Neural cell (in vitro differentiated cells): ENCODE results near the gene MYO1D. TPM values are rescaled to one million over a fixed set of nuclear protein-coding genes. Genes with fewer than 3 reads are reported as not detected.

ENCODE experiments used
- H2AFZ ChIP-seq: fragments of 200-600, 300-800 bp; sonication (generic), shearing (Covaris generic); 2 replicates; pipeline ENCODE4 v1.6.0; 2014; ENCODE audit warnings: low read depth, mild to moderate bottlenecking, antibody characterized with exemption, low read length, moderate library complexity
- H3F3A ChIP-seq: fragments of 200-600 bp; shearing (Covaris generic); 2 replicates; pipeline ENCODE4 v1.6.1; 2016; ENCODE audit warnings: mild to moderate bottlenecking, moderate library complexity, mixed read lengths, antibody characterized with exemption, low read length; ENCODE audit not compliant: insufficient read depth, poor library complexity, severe bottlenecking
- H3K27ac ChIP-seq: fragments of 200-600, 300-800 bp; sonication (generic), shearing (Covaris generic); 2 replicates; pipeline ENCODE4 v1.5.1; 2014; ENCODE audit warnings: mild to moderate bottlenecking, low read length, moderate library complexity
- H3K27me3 ChIP-seq: fragments of 300-800, 200-600 bp; sonication (generic), shearing (Covaris generic); 2 replicates; pipeline ENCODE4 v1.6.0; 2014; ENCODE audit warnings: mild to moderate bottlenecking, low read depth, low read length, moderate library complexity; ENCODE audit not compliant: insufficient read depth
- H3K36me3 ChIP-seq: fragments of 300-800, 200-600 bp; sonication (generic), shearing (Covaris generic); 2 replicates; pipeline ENCODE4 v1.5.1; 2014; ENCODE audit warnings: mild to moderate bottlenecking, antibody characterized with exemption, low read length, moderate library complexity; ENCODE audit not compliant: insufficient read depth
- H3K4me2 ChIP-seq: fragments of 300-800, 200-600 bp; sonication (generic), shearing (Covaris generic); 2 replicates; pipeline ENCODE4 v1.6.0; 2014; ENCODE audit warnings: mild to moderate bottlenecking, low read length
- H3K4me3 ChIP-seq: fragments of 300-800, 200-600 bp; sonication (generic), shearing (Covaris generic); 2 replicates; pipeline ENCODE4 v1.5.1; 2014; ENCODE audit warnings: mild to moderate bottlenecking, low read length, moderate library complexity
- H3K79me2 ChIP-seq: fragments of 200-600 bp; shearing (Covaris generic); replicated peaks from 2 replicates; pipeline ENCODE4 v1.6.0; 2014; ENCODE audit warnings: mild to moderate bottlenecking, low read length, moderate library complexity; ENCODE audit not compliant: insufficient read depth
- H3K9ac ChIP-seq: fragments of 300-800, 200-600 bp; sonication (generic), shearing (Covaris generic); 2 replicates; pipeline ENCODE4 v1.6.1; 2016; ENCODE audit warnings: mild to moderate bottlenecking, low read length, mixed read lengths
- H3K9me2 ChIP-seq: fragments of 200-600 bp; shearing (Covaris generic); 2 replicates; pipeline ENCODE4 v1.6.1; 2016; ENCODE audit warnings: mild to moderate bottlenecking, low read length, mixed read lengths; ENCODE audit not compliant: insufficient read depth
- H3K9me3 ChIP-seq: fragments of 200-600, 300-800 bp; sonication (generic), shearing (Covaris generic); 2 replicates; pipeline ENCODE4 v1.6.1; 2016; ENCODE audit warnings: mild to moderate bottlenecking, mixed run types, low read length, moderate library complexity, mixed read lengths
- H4K20me1 ChIP-seq: fragments of 200-600 bp; shearing (Covaris generic); 2 replicates; pipeline ENCODE4 v1.6.1; 2016; ENCODE audit warnings: mild to moderate bottlenecking, mixed run types; ENCODE audit not compliant: insufficient read depth
- CTCF ChIP-seq: fragments of 450-650 bp; IDR thresholded peaks from 2 replicates; pipeline ENCODE4 v1.5.1; 2014; ENCODE audit warnings: antibody characterized with exemption, mild to moderate bottlenecking, moderate library complexity; ENCODE audit not compliant: poor library complexity, severe bottlenecking
- EP300 ChIP-seq: fragments of 450-650 bp; conservative IDR thresholded peaks from 2 replicates; pipeline ENCODE4 v1.6.1; 2014; ENCODE audit warnings: antibody characterized with exemption, mild to moderate bottlenecking, moderate library complexity; ENCODE audit not compliant: poor library complexity, severe bottlenecking
- EZH2 ChIP-seq: fragments of 200-600, 300-800 bp; shearing (Covaris generic), sonication (generic); IDR thresholded peaks from 2 replicates; pipeline ENCODE4 v1.6.1; 2014; ENCODE audit warnings: antibody characterized with exemption, low read length, borderline replicate concordance, mild to moderate bottlenecking; ENCODE audit not compliant: insufficient read depth, poor library complexity, severe bottlenecking
- MXI1 ChIP-seq: fragments of 450-650 bp; conservative IDR thresholded peaks from 2 replicates; pipeline ENCODE4 v1.6.1; 2014; ENCODE audit warnings: antibody characterized with exemption, mild to moderate bottlenecking; ENCODE audit not compliant: poor library complexity, severe bottlenecking
- POLR2AphosphoS5 ChIP-seq: IDR thresholded peaks from 2 replicates; pipeline ENCODE4 v1.6.1; 2012
- RAD21 ChIP-seq: fragments of 450-650 bp; conservative IDR thresholded peaks from 2 replicates; pipeline ENCODE4 v1.6.1; 2014; ENCODE audit warnings: antibody characterized with exemption, mild to moderate bottlenecking, moderate library complexity
- REST ChIP-seq: IDR thresholded peaks from 2 replicates; pipeline ENCODE4 v1.6.1; 2012; ENCODE audit warnings: borderline replicate concordance
- SMC3 ChIP-seq: fragments of 450-650 bp; conservative IDR thresholded peaks from 2 replicates; pipeline ENCODE4 v1.6.1; 2014; ENCODE audit warnings: antibody characterized with exemption, mild to moderate bottlenecking, moderate library complexity; ENCODE audit not compliant: poor library complexity
- TAF1 ChIP-seq: IDR thresholded peaks from 2 replicates; pipeline ENCODE4 v1.6.1; 2012; ENCODE audit warnings: low read depth
- polyA plus RNA-seq: library from polyadenylated mRNA; depleted of rRNA; stranded (reverse); fragments of >200 nt; gene quantifications from 2 replicates; pipeline ENCODE4 v1.2.3, GENCODE V29; 2014

Gene MYO1D
- polyA plus RNA-seq, 1 donor from 2014 or later: 10.7 TPM

GRCh38 chr17:32747856-32748255, 129.1 kb downstream of the MYO1D start:
- Histone ChIP-seq H3F3A (no peaks in the 10 kb centered on the region), H3K4me3 (no peak overlapping the region), H3K9me3 (no peaks in the 10 kb centered on the region), H3K9me2 (no peaks in the 10 kb centered on the region), H4K20me1 (no peaks in the 10 kb centered on the region), H3K79me2 (no peaks in the 10 kb centered on the region), H3K27ac (no peak overlapping the region), H3K9ac (no peak overlapping the region), H3K27me3 (no peaks in the 10 kb centered on the region), H2AFZ (no peak overlapping the region), H3K36me3 (no peaks in the 10 kb centered on the region), H3K4me2 (no peak overlapping the region)
- TF ChIP-seq REST (no peak), EP300 (no peak), SMC3 (no peak), CTCF (no peak), POLR2AphosphoS5 (no peak), MXI1 (no peak), TAF1 (no peak), EZH2 (no peak)

- H3K4me3 ChIP-seq: no peak overlapping the region
- H3K36me3 ChIP-seq: no peaks in the 10 kb centered on the region
- H3K27me3 ChIP-seq: no peaks in the 10 kb centered on the region
- H3K79me2 ChIP-seq: no peaks in the 10 kb centered on the region
- H3F3A ChIP-seq: no peaks in the 10 kb centered on the region
- H3K27ac ChIP-seq: no peak overlapping the region
- TF ChIP-seq EP300: no peak
- TF ChIP-seq TAF1: no peak
- TF ChIP-seq EZH2: no peak
- no peak overlapping the region for H3K9ac ChIP-seq
- no peaks in the 10 kb centered on the region for H4K20me1 ChIP-seq
- H3K9me2 ChIP-seq: no peaks in the 10 kb centered on the region
- no peak overlapping the region for H2AFZ ChIP-seq
- no peaks in the 10 kb centered on the region for H3K9me3 ChIP-seq
- H3K4me2 ChIP-seq: no peak overlapping the region
Observed at GRCh38 chr17:32746698-32747097, 130.2 kb downstream of the MYO1D start.

GRCh38 chr17:32746280-32746679, 130.6 kb downstream of the MYO1D start:
- Histone ChIP-seq H3K9me3 (no peaks in the 10 kb centered on the region), H3K27me3 (no peaks in the 10 kb centered on the region), H3K36me3 (no peaks in the 10 kb centered on the region), H3K4me2 (no peak overlapping the region), H3K4me3 (no peak overlapping the region), H4K20me1 (no peaks in the 10 kb centered on the region), H3K9ac (no peak overlapping the region), H3K27ac (no peak overlapping the region), H2AFZ (no peak overlapping the region), H3K79me2 (no peaks in the 10 kb centered on the region), H3F3A (no peaks in the 10 kb centered on the region), H3K9me2 (no peaks in the 10 kb centered on the region)
- no peak for TF ChIP-seq REST
- no peak for TF ChIP-seq CTCF
- TF ChIP-seq TAF1: no peak
- no peak for TF ChIP-seq MXI1
- no peak for TF ChIP-seq POLR2AphosphoS5
- TF ChIP-seq EP300: no peak
- TF ChIP-seq RAD21: no peak
- no peak for TF ChIP-seq SMC3
- TF ChIP-seq EZH2: no peak
